Kidney (tissue), 14 donors: ENCODE results near the gene ESYT1. TPM values are rescaled to one million over a fixed set of nuclear protein-coding genes. Genes with fewer than 3 reads are reported as not detected.

Experiments
- DNase-seq, 5 donors: peaks; one replicate each; pipeline ENCODE4 v3.0.0-alpha.2; 2013 to 2020
- FAIRE-seq: peaks from 2 replicates; lab custom pipeline; 2012; peaks lifted over from hg19 to GRCh38; lab: Jason Lieb, UNC
- H3K27ac ChIP-seq, 2 donors: one replicate each; pipeline ENCODE4 v1.7.0; 2013; ENCODE audit warnings: low read depth in 2 of 2, low read length in 2 of 2, inconsistent platforms in 1 of 2
- H3K27me3 ChIP-seq: one replicate; pipeline ENCODE4 v1.7.1; 2013; ENCODE audit warnings: low read length, inconsistent platforms; ENCODE audit not compliant: control insufficient read depth, insufficient read depth
- H3K36me3 ChIP-seq, 3 donors: one replicate each; pipeline versions ENCODE4 v1.7.0 to v1.7.1; 2013; ENCODE audit warnings: low read length in 3 of 3, control low read depth in 1 of 3, inconsistent platforms in 1 of 3; ENCODE audit not compliant: insufficient read depth in 3 of 3, control insufficient read depth in 2 of 3
- H3K4me1 ChIP-seq, 3 donors: one replicate each; pipeline versions ENCODE4 v1.7.0 to v1.7.1; 2013; ENCODE audit warnings: low read length in 3 of 3, inconsistent platforms in 1 of 3, low read depth in 1 of 3; ENCODE audit not compliant: control insufficient read depth in 2 of 3, insufficient read depth in 2 of 3
- H3K4me3 ChIP-seq, 3 donors: one replicate each; pipeline versions ENCODE4 v1.7.0 to v1.8.1; 2013; ENCODE audit warnings: low read length in 3 of 3, control low read depth in 1 of 3, inconsistent platforms in 1 of 3
- H3K9ac ChIP-seq, 3 donors: one replicate each; pipeline versions ENCODE4 v1.7.0 to v1.7.1; 2013; ENCODE audit warnings: low read length in 3 of 3, control low read depth in 1 of 3, inconsistent platforms in 1 of 3
- H3K9me3 ChIP-seq, 3 donors: one replicate each; pipeline versions ENCODE4 v1.7.0 to v1.7.1; 2013; ENCODE audit warnings: low read length in 3 of 3, control low read depth in 1 of 3, inconsistent platforms in 1 of 3; ENCODE audit not compliant: control insufficient read depth in 2 of 3, insufficient read depth in 1 of 3
- intact Hi-C: fragments of 100-400 bp; cut with DNase I; formaldehyde crosslinking; loops from one replicate; pipeline ENCODE4 v1.11.1; 2022
- polyA plus RNA-seq: library from polyadenylated mRNA; stranded (reverse); fragments of 350-450 nt; fragmentation: Illumina TruSeq; extraction: RNeasy Lipid Tissue Mini Kit (QIAGEN cat#74804); gene quantifications from one replicate; pipeline ENCODE4 v1.2.3, GENCODE V29; 2014; ENCODE audit warnings: low read depth, low replicate concordance; ENCODE audit not compliant: insufficient read depth
- total RNA-seq: library from RNA; stranded (reverse); fragmentation: NEBNext Ultra II Directional; extraction: Animal tissue kit (Norgen Biotek cat#: 25700); gene quantifications from one replicate; pipeline ENCODE4 v1.2.1, GENCODE V29; 2021
- TF ChIP-seq, protein P1 (sequence below): IDR thresholded peaks from 3 replicates; pipeline ENCODE4 v1.5.1; 2012; ENCODE audit warnings: mild to moderate bottlenecking, moderate library complexity, borderline replicate concordance; ENCODE audit not compliant: insufficient read depth; ENCODE audit errors: extremely low read depth
- donor health status: control.
- donor health status: control.
- donor health status: control.
- donor health status: control.
- donor health status: control.
- donor health status: DM: yes; HTN: yes; CAD: no.
- donor health status: Normal renal cell carcinoma (clear cell type).

Gene ESYT1
- total and polyA plus RNA-seq, 2 donors from 2014 or later = 40.4 to 104 TPM

- DNase-seq = no peak
- H3K36me3 ChIP-seq = peaks cover 6 to 42% (median 38%) of the 10 kb centered on the region in 3 donors
- H3K9me3 ChIP-seq = no peaks in the 10 kb centered on the region
- H3K27ac ChIP-seq = no peak overlapping the region
- intact Hi-C loops = no loop called here
- H3K27me3 ChIP-seq = no peaks in the 10 kb centered on the region
- FAIRE-seq = no peak
- H3K9ac ChIP-seq = no peak overlapping the region
- H3K4me1 ChIP-seq = peaks cover 0 to 6% (median 0%) of the 10 kb centered on the region in 3 donors
- TF ChIP-seq, protein P1, sequence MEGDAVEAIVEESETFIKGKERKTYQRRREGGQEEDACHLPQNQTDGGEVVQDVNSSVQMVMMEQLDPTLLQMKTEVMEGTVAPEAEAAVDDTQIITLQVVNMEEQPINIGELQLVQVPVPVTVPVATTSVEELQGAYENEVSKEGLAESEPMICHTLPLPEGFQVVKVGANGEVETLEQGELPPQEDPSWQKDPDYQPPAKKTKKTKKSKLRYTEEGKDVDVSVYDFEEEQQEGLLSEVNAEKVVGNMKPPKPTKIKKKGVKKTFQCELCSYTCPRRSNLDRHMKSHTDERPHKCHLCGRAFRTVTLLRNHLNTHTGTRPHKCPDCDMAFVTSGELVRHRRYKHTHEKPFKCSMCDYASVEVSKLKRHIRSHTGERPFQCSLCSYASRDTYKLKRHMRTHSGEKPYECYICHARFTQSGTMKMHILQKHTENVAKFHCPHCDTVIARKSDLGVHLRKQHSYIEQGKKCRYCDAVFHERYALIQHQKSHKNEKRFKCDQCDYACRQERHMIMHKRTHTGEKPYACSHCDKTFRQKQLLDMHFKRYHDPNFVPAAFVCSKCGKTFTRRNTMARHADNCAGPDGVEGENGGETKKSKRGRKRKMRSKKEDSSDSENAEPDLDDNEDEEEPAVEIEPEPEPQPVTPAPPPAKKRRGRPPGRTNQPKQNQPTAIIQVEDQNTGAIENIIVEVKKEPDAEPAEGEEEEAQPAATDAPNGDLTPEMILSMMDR = no peak
- H3K4me3 ChIP-seq = no peak overlapping the region
Observed at GRCh38 chr12:56134897-56135296, 6.8 kb downstream of the ESYT1 start.

GRCh38 chr12:56137853-56138571 lies 9.9 kb downstream of the ESYT1 start:
- TF ChIP-seq, protein P1 = no peak
- Histone ChIP-seq H3K27me3 (no peaks in the 10 kb centered on the region), H3K27ac (no peak overlapping the region), H3K4me3 (no peak overlapping the region), H3K9me3 (no peaks in the 10 kb centered on the region), H3K9ac (no peak overlapping the region), H3K36me3 (peaks cover 6 to 42% (median 28%) of the 10 kb centered on the region in 3 donors), H3K4me1 (no peaks in the 10 kb centered on the region)
- DNase-seq = peak in 1 of 5 donors; percentile 52
- intact Hi-C loops = no loop called here
- no peak for FAIRE-seq

DNA sequence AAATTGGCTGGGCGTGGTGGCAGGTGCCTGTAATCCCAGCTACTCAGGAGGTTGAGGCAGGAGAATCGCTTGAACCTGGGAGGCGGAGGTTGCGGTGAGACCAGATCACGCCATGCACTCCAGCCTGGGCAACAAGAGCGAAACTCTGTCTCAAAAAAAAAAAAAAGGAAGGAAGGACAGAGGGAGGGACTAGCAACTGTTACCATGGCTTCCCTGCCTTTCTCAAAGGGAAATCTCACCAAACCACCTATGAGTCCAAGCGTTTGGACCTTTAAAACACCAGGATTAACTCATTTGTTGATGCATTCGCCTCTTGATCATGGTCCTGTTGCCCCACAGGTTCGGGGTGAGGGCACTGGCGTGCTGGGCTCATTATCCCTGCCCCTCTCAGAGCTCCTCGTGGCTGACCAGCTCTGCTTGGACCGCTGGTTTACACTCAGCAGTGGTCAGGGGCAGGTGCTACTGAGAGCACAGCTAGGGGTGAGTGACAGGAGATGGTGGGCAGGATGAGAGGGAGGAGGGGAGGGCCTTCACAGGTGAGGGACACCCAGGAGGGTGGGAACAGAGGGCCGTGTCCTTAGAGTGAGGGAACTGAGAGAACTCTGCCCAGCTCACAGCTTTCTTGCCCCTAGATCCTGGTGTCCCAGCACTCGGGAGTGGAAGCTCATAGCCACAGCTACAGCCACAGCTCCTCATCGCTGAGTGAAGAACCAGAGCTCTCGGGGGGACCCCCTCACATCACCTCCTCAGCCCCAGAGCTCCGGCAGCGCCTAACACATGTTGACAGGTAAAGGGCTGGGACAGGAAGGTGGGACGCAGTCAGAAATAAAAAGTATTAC lies 14.1 kb downstream of the ESYT1 start:
- no peaks in the 10 kb centered on the region for H3K9me3 ChIP-seq
- DNase-seq (peak in 1 of 5 donors; percentile 44), FAIRE-seq (no peak)
- intact Hi-C loops = no loop called here
- H3K4me1 ChIP-seq = peaks cover 0 to 7% (median 2%) of the 10 kb centered on the region in 3 donors
- TF ChIP-seq, protein P1 = no peak
- H3K4me3 ChIP-seq = no peak overlapping the region
- H3K36me3 ChIP-seq = peaks cover 4 to 31% (median 30%) of the 10 kb centered on the region in 3 donors
- no peak overlapping the region for H3K27ac ChIP-seq
- H3K27me3 ChIP-seq = no peaks in the 10 kb centered on the region
- H3K9ac ChIP-seq = no peak overlapping the region
